NCI-H1092 treated with DMSO at 0.1 percent for 48 hours (cell line): ENCODE results near the gene KSR1.
"Not testable (repeated sequence)": the region's sequence is repeated elsewhere in the genome, so short reads cannot be mapped to it uniquely, and the experiment has no call there.

Experiments
- DNase-seq: peaks from one replicate; lab custom pipeline; 2025; lab: John Stamatoyannopoulos, UW

The KSR1 gene

GRCh38 chr17:27633312-27634025, 177.2 kb downstream of the KSR1 start:
- DNase-seq, result no peak

GRCh38 chr17:27634026-27634335, 177.7 kb downstream of the KSR1 start:
- DNase-seq, result no peak

DNA sequence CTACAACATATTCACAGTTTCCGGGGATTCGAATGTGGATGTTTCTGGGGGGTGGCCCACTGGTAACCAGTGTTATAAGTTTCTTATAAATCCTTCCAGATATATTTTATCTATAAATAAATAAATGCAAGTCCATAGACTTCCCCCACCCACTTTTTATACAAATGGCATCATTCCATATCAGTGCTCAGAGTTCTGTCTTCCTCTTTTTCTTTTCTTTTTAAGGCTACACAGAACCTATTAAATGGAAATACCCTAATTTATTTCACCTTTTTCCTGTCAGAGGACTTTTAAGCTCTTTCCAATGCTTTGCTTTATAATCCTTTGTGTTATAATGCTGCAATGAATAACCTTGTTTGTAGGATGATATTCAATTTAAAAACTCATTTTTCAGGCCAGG, 178.5 kb downstream of the KSR1 start:
- DNase-seq, result no peak

GRCh38 chr17:27635275-27635823, 179.1 kb downstream of the KSR1 start:
- no peak for DNase-seq

DNA sequence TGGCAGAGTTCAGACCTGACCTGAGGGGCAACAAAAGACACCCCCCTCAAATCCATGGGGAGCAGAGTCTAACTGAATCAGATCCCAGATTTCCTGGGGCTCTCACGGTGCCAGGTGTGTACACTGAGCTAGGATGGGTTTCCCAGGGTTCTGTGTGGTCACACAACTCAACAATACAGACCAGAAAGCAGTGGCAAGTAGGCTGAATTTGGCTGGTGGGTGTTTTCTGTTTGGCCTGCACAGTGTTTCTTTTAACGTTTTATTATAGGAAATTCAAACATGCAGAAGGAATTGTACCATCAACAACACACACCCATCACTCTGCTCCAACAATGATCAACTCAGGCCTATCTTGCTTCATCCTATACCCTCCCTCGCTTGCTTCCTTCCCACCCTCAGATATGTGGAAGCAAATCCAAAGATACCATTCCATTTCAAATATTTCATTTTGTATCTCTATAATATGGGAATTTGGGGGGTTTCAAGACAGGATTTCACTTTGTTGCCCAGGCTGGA, 179.8 kb downstream of the KSR1 start:
- not testable (repeated sequence) for DNase-seq

- not testable (repeated sequence) for DNase-seq
These were observed 181.6 kb downstream of the KSR1 start for GRCh38 chr17:27637818-27638217.

- DNase-seq, result not testable (repeated sequence)
These were observed 182.2 kb downstream of the KSR1 start for GRCh38 chr17:27638415-27638914.

- DNase-seq, result no peak
These were observed 184.5 kb downstream of the KSR1 start for GRCh38 chr17:27640790-27641189.

GRCh38 chr17:27644586-27644985, 188.3 kb downstream of the KSR1 start:
- no peak for DNase-seq

- DNase-seq, result not testable (repeated sequence)
These were observed 189.4 kb downstream of the KSR1 start for GRCh38 chr17:27645621-27646020.

- DNase-seq, result no peak
These were observed 190.0 kb downstream of the KSR1 start for GRCh38 chr17:27646232-27646631.

DNA sequence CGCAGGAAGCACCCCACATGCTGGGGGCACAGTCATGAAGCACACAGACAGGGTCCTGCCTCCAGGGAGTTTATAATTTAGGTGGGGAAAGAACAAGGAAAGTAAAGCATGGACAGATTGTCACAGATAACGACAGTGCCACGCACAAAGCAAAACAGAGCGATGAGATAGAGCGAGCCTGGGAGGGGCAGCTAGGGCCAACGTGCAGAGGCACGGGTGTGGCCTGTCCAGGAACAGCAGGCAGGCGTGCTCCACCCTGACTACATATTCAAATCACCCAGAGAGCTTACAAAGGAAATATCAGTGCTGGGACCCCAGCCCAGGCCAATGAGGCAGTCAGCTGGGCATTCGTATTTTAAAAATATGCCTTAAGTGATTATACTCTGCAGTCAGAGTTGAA, 191.5 kb downstream of the KSR1 start:
- DNase-seq, result no peak

DNA sequence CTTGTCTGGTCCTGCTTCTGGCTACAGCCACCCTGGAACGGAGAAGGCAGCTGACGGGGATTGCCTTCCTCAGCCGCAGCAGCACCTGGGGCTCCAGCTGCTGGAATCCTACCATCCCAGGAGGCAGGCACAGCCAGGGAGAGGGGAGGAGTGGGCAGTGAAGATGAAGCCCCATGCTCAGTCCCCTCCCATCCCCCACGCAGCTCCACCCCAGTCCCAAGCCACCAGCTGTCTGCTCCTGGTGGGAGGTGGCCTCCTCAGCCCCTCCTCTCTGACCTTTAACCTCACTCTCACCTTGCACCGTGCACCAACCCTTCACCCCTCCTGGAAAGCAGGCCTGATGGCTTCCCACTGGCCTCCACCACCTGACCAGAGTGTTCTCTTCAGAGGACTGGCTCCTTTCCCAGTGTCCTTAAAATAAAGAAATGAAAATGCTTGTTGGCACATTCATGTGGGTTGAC, 192.9 kb downstream of the KSR1 start:
- DNase-seq, result not testable (repeated sequence)

GRCh38 chr17:27649929-27650328, 193.7 kb downstream of the KSR1 start:
- DNase-seq, result no peak

DNA sequence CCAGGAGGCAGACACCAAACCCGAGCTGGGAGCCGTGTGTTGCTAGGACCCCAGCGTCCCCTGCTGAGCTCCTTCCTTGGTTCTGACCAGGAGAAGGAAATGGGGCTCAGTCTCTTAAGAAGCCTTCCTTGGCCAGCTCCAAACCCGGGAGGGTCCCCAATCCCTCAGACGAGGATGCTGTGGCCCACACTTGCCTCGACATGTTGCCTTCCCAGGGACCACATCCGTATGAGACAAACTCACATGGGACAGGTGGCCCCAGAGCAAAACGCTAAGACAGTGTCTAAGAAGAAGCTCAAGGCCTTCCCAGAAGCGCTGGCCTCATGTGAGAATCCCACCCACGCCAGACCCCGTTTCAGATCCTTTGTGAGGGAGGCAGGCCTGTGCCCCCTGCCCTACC, 194.6 kb downstream of the KSR1 start:
- DNase-seq, result no peak

DNA sequence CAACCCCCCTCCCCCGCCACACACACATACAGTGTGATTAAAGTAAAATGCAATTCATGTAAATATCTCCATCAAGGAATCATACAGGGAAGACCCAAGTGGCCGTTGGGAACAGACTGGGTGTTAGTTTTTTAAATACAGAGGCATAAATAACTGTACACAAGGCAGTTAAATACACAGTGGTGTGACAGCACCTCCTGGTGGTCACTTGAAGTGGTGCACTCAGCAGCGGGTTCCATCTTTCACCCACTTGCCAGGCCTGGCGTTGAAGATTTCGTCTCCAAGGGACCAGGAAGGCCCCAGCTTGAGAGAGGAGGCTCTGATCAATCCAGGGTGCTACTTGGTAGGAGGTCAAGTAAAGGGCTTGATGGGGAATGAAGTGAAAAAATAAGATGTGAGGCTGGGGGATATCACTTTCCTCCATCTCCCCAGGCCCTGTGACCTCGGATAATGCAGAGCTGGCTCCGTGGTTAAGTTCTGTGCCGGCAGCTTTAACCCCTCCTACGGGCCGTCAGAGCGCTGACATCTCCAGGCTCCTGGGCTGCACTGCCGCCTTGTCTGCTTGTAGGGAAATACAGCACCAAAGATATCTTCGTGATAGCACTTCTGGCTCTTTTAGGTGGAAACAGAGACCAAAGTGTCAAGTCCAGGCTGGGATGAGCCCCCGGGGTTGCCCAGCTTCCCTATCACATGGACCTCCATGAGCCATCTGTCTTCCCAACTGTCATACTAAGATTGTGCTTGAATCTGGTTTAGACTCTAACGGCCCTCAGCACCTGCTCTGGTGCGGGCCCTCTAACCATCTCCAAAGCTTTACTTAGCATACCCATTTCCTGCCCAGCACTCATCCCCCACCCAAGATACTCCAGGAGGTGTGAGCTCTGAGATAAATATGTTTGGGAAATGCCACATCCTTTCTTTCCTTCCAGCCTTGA, 195.4 kb downstream of the KSR1 start:
- peak; percentile 12 for DNase-seq

GRCh38 chr17:27653449-27653971, 197.3 kb downstream of the KSR1 start:
- not testable (repeated sequence) for DNase-seq

- no peak for DNase-seq
These were observed 197.9 kb downstream of the KSR1 start for GRCh38 chr17:27654136-27654535.

DNA sequence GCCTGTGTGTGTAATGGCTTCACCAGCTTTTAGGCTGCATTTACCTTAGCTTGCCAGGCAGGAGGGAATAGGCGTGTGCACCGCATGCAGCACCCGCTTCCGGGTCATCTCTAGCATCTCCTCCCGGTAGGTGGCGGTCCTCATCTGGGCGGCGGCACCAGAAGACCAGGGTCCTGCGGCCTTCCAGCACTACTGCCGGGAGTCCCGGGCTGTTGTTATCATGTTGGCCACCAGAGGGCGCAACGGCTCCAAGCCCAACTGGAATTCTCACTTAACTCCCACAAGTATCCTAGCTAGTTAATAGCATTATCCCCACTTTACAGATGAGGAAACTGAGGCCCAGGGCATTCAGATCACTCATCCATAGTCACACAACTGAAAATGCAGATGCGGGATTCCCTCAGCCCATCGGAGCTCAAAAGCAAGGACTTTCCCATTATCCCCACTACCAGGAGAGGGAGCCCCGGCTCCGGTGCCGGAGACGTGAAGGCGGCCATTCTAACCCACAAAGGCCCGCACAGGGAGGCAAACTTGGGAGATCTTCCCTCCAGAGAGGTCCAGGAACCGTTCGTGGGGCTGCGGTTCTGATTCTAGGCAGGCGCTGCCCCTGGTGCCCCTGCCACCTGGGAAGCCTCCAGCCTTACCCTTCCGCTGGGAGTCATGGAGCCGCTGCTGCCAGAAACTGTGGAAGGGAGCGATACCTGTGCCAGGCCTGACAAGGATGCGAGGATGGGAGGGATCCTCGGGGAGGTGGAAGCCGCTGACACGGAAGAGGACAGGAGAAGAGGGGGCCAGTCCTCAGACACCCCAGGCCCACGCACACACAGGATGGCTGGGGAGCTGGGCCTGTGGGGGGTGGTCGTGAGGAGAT, 198.6 kb downstream of the KSR1 start:
- DNase-seq, result peak; percentile 65

- DNase-seq, result not testable (repeated sequence)
These were observed 199.4 kb downstream of the KSR1 start for GRCh38 chr17:27655525-27656111.

DNA sequence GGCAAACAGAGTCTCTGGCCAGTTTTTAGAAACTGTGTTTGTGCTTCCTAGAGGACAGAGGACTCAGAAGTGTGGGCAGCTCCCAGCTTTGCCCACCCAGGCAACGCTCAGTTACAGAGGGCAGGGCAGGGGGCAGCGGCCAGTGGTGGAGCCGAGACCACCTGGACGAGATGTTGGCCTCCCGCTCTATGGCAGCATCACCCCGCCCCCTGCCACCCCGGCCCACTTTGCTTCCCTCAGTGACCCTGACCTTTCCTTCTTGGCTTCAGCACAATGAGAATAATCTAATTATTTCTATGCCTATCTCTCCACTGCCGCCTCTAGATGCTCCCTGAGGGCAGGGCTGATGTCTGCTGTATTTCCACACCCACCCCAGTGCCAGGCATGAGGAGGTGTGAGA, 200.4 kb downstream of the KSR1 start:
- DNase-seq, result not testable (repeated sequence)
